Neuronal stem cell (in vitro differentiated cells): ENCODE results near the gene KLHDC7A.

ENCODE experiments used
- DNase-seq: peaks from one replicate; pipeline ENCODE4 v3.0.0-alpha.2; 2013; ENCODE audit warnings: low spot score
- H2AFZ ChIP-seq: one replicate; pipeline ENCODE4 v1.6.1; 2013; ENCODE audit warnings: mild to moderate bottlenecking, low read length, inconsistent platforms
- H2AK5ac ChIP-seq: 2 replicates; pipeline ENCODE4 v1.6.1; 2013; ENCODE audit warnings: low read depth, mild to moderate bottlenecking, inconsistent platforms, low read length, moderate library complexity, mixed read lengths
- H2BK120ac ChIP-seq: 2 replicates; pipeline ENCODE4 v1.6.1; 2013; ENCODE audit warnings: low read depth, mild to moderate bottlenecking, inconsistent platforms, low read length, moderate library complexity, mixed read lengths
- H2BK12ac ChIP-seq: one replicate; pipeline ENCODE4 v1.6.1; 2013; ENCODE audit warnings: low read length, inconsistent platforms
- H2BK15ac ChIP-seq: 2 replicates; pipeline ENCODE4 v1.6.1; 2013; ENCODE audit warnings: mild to moderate bottlenecking, low read length, inconsistent platforms, mixed read lengths
- H2BK5ac ChIP-seq: one replicate; pipeline ENCODE4 v1.6.1; 2013; ENCODE audit warnings: inconsistent platforms, mild to moderate bottlenecking, low read length, moderate library complexity
- H3K14ac ChIP-seq: one replicate; pipeline ENCODE4 v1.6.1; 2013; ENCODE audit warnings: low read length, inconsistent platforms
- H3K18ac ChIP-seq: 2 replicates; pipeline ENCODE4 v1.6.1; 2013; ENCODE audit warnings: low read length, inconsistent platforms
- H3K23ac ChIP-seq: 2 replicates; pipeline ENCODE4 v1.6.1; 2013; ENCODE audit warnings: low read depth, mild to moderate bottlenecking, mixed read lengths, low read length, inconsistent platforms; ENCODE audit not compliant: poor library complexity
- H3K27ac ChIP-seq: replicated peaks from 3 replicates; pipeline ENCODE4 v1.5.1; 2013; ENCODE audit warnings: low read length, inconsistent platforms
- H3K27me3 ChIP-seq, 3 experiments: 2 replicates each; pipeline ENCODE4 v1.6.1; 2013; ENCODE audit warnings: low read length in 3 of 3, mild to moderate bottlenecking in 2 of 3, inconsistent platforms in 1 of 3, low read depth in 1 of 3, mixed read lengths in 1 of 3, moderate library complexity in 1 of 3; ENCODE audit not compliant: control insufficient read depth in 3 of 3, insufficient read depth in 3 of 3
- H3K36me3 ChIP-seq, 2 donors: replicated peaks in 1 of 2; 2 replicates each; pipeline ENCODE4 v1.6.1; 2013; ENCODE audit warnings: low read length in 2 of 2; ENCODE audit not compliant: control insufficient read depth in 2 of 2, insufficient read depth in 2 of 2
- H3K4ac ChIP-seq: 2 replicates; pipeline ENCODE4 v1.6.1; 2013; ENCODE audit warnings: inconsistent platforms, mild to moderate bottlenecking, low read length, moderate library complexity
- H3K4me1 ChIP-seq, 2 donors: 1 replicate in 1 of 2; 2 replicates in 1 of 2; pipeline ENCODE4 v1.6.1; 2013; ENCODE audit warnings: low read length in 2 of 2, low read depth in 1 of 2; ENCODE audit not compliant: control insufficient read depth in 2 of 2, insufficient read depth in 1 of 2
- H3K4me2 ChIP-seq: one replicate; pipeline ENCODE4 v1.6.1; 2013; ENCODE audit warnings: mild to moderate bottlenecking, low read length, inconsistent platforms; ENCODE audit not compliant: insufficient read depth, poor library complexity, severe bottlenecking
- H3K4me3 ChIP-seq, 2 donors: 2 replicates each; pipeline ENCODE4 v1.5.1; 2013; ENCODE audit warnings: low read length in 2 of 2, mild to moderate bottlenecking in 2 of 2, inconsistent platforms in 1 of 2, moderate library complexity in 1 of 2
- H3K79me1 ChIP-seq: one replicate; pipeline ENCODE4 v1.6.1; 2013; ENCODE audit warnings: low read depth, mild to moderate bottlenecking, inconsistent platforms, low read length, moderate library complexity
- H3K9ac ChIP-seq: one replicate; pipeline ENCODE4 v1.6.1; 2013; ENCODE audit warnings: mild to moderate bottlenecking, low read depth, low read length, inconsistent platforms; ENCODE audit not compliant: poor library complexity
- H3K9me3 ChIP-seq, 2 donors: replicated peaks in 1 of 2; 2 replicates each; pipeline versions ENCODE3 to v1.6.1; 2013; ENCODE audit warnings: low read length in 2 of 2, mild to moderate bottlenecking in 2 of 2, inconsistent platforms in 1 of 2, low read depth in 1 of 2, mixed read lengths in 1 of 2, moderate library complexity in 1 of 2; ENCODE audit not compliant: control insufficient read depth in 2 of 2, insufficient read depth in 1 of 2
- H4K8ac ChIP-seq: one replicate; pipeline ENCODE4 v1.6.1; 2013; ENCODE audit warnings: low read depth, mild to moderate bottlenecking, inconsistent platforms, low read length, moderate library complexity
- H4K91ac ChIP-seq: one replicate; pipeline ENCODE4 v1.6.1; 2013; ENCODE audit warnings: low read length, low read depth, mild to moderate bottlenecking, inconsistent platforms; ENCODE audit not compliant: poor library complexity
- WGBS, 2 donors: extraction: QIAGEN DNeasy Blood & Tissue Kit; methylation state at CpG; one replicate each; pipeline ENCODE4 v1.1.7; 2013; ENCODE audit warnings: missing lambda C conversion rate in 2 of 2, mixed read lengths in 1 of 2; ENCODE audit not compliant: insufficient read length in 2 of 2, insufficient replicate concordance in 1 of 2; ENCODE audit errors: extremely low coverage in 2 of 2; 5-methylcytosine and 5-hydroxymethylcytosine counted together

The KLHDC7A gene

GRCh38 chr1:18484276-18484675 lies 3.5 kb downstream of the KLHDC7A start:
- H3K36me3 ChIP-seq: no peaks in the 10 kb centered on the region
- no peak overlapping the region for H3K14ac ChIP-seq
- no peak overlapping the region for H3K23ac ChIP-seq
- H3K27me3 ChIP-seq: no peaks in the 10 kb centered on the region
- H4K91ac ChIP-seq: no peak overlapping the region
- no peak overlapping the region for H3K4ac ChIP-seq
- no peak overlapping the region for H3K4me3 ChIP-seq
- no peak overlapping the region for H2BK120ac ChIP-seq
- H3K4me1 ChIP-seq: peaks cover 2 to 17% of the 10 kb centered on the region in 2 donors
- H2BK5ac ChIP-seq: no peak overlapping the region
- no peak overlapping the region for H3K18ac ChIP-seq
- no peak overlapping the region for H3K4me2 ChIP-seq
- H3K9ac ChIP-seq: no peak overlapping the region
- no peaks in the 10 kb centered on the region for H3K9me3 ChIP-seq
- no peaks in the 10 kb centered on the region for H3K79me1 ChIP-seq
- H2BK12ac ChIP-seq: no peak overlapping the region
- no peak overlapping the region for H2AFZ ChIP-seq
- H2BK15ac ChIP-seq: no peak overlapping the region
- no peak overlapping the region for H3K27ac ChIP-seq
- H2AK5ac ChIP-seq: no peak overlapping the region
- no peak overlapping the region for H4K8ac ChIP-seq
- no CpG with 5 or more reads among the region's 3 CpGs for WGBS, 2 donors
- no peak for DNase-seq

- peak overlapping the region; percentile 1 for H3K9ac ChIP-seq
- no peaks in the 10 kb centered on the region for H3K9me3 ChIP-seq
- no peak overlapping the region for H2BK12ac ChIP-seq
- peaks cover 2 to 17% of the 10 kb centered on the region in 2 donors for H3K4me1 ChIP-seq
- H3K4me2 ChIP-seq: no peak overlapping the region
- no peak overlapping the region for H2AK5ac ChIP-seq
- no CpG with 5 or more reads among the region's 2 CpGs for WGBS, 2 donors
- H3K23ac ChIP-seq: no peak overlapping the region
- no peaks in the 10 kb centered on the region for H3K27me3 ChIP-seq
- no peak overlapping the region for H4K8ac ChIP-seq
- no peak overlapping the region for H2BK5ac ChIP-seq
- H2AFZ ChIP-seq: no peak overlapping the region
- no peaks in the 10 kb centered on the region for H3K79me1 ChIP-seq
- H3K27ac ChIP-seq: no peak overlapping the region
- H3K36me3 ChIP-seq: no peaks in the 10 kb centered on the region
- H2BK120ac ChIP-seq: no peak overlapping the region
- no peak overlapping the region for H3K4me3 ChIP-seq
- no peak overlapping the region for H3K18ac ChIP-seq
- no peak overlapping the region for H4K91ac ChIP-seq
- no peak overlapping the region for H2BK15ac ChIP-seq
- H3K14ac ChIP-seq: no peak overlapping the region
- no peak overlapping the region for H3K4ac ChIP-seq
- DNase-seq: no peak
Measured at GRCh38 chr1:18484721-18485120, 4.0 kb downstream of the KLHDC7A start.

GRCh38 chr1:18485227-18485626 lies 4.5 kb downstream of the KLHDC7A start:
- no peak overlapping the region for H2BK120ac ChIP-seq
- no peak overlapping the region for H2BK15ac ChIP-seq
- H4K8ac ChIP-seq: no peak overlapping the region
- no peak overlapping the region for H3K23ac ChIP-seq
- H3K4ac ChIP-seq: no peak overlapping the region
- H3K4me1 ChIP-seq: peaks cover 2 to 15% of the 10 kb centered on the region in 2 donors
- H3K27ac ChIP-seq: no peak overlapping the region
- H2AFZ ChIP-seq: no peak overlapping the region
- WGBS, 2 donors: no CpG with 5 or more reads among the region's 4 CpGs
- no peak overlapping the region for H2BK12ac ChIP-seq
- no peak overlapping the region for H4K91ac ChIP-seq
- H3K4me3 ChIP-seq: no peak overlapping the region
- no peak overlapping the region for H2AK5ac ChIP-seq
- H3K18ac ChIP-seq: no peak overlapping the region
- no peaks in the 10 kb centered on the region for H3K36me3 ChIP-seq
- no peaks in the 10 kb centered on the region for H3K27me3 ChIP-seq
- no peak overlapping the region for H3K9ac ChIP-seq
- no peaks in the 10 kb centered on the region for H3K79me1 ChIP-seq
- no peak overlapping the region for H3K4me2 ChIP-seq
- H2BK5ac ChIP-seq: no peak overlapping the region
- DNase-seq: no peak
- no peaks in the 10 kb centered on the region for H3K9me3 ChIP-seq
- H3K14ac ChIP-seq: no peak overlapping the region

- Histone ChIP-seq H3K18ac (no peak overlapping the region), H3K4me3 (no peak overlapping the region), H2BK15ac (no peak overlapping the region), H4K8ac (no peak overlapping the region), H2BK5ac (no peak overlapping the region), H4K91ac (no peak overlapping the region), H2AK5ac (no peak overlapping the region), H2BK12ac (no peak overlapping the region), H3K9me3 (no peaks in the 10 kb centered on the region), H3K4ac (no peak overlapping the region), H3K27ac (no peak overlapping the region), H3K4me2 (no peak overlapping the region), H2BK120ac (no peak overlapping the region), H3K4me1 (peaks cover 0 to 5% of the 10 kb centered on the region in 2 donors), H3K27me3 (no peaks in the 10 kb centered on the region), H3K23ac (no peak overlapping the region), H3K14ac (no peak overlapping the region), H3K36me3 (no peaks in the 10 kb centered on the region), H2AFZ (no peak overlapping the region), H3K9ac (no peak overlapping the region), H3K79me1 (no peaks in the 10 kb centered on the region)
- no CpG with 5 or more reads among the region's 7 CpGs for WGBS, 2 donors
- no peak for DNase-seq
Measured at GRCh38 chr1:18486195-18486594, 5.5 kb downstream of the KLHDC7A start.
